IMR-90 (cell line): ENCODE results near the gene NOM1.

ENCODE experiments used
- BHLHE40 ChIP-seq: fragments of 150-350 bp; IDR thresholded peaks from 2 replicates; pipeline ENCODE4 v1.6.1; 2016; ENCODE audit warnings: mild to moderate bottlenecking, low read depth, low read length
- CEBPB ChIP-seq: IDR thresholded peaks from 2 replicates; pipeline ENCODE4 v1.6.1; 2012; ENCODE audit warnings: low read depth, low read length, improper control_type of control experiment
- CHD1 ChIP-seq: IDR thresholded peaks from 2 replicates; pipeline ENCODE4 v1.6.1; 2012; ENCODE audit warnings: low read depth, low read length, improper control_type of control experiment
- FOS ChIP-seq: fragments of 150-350 bp; IDR thresholded peaks from 2 replicates; pipeline ENCODE4 v1.6.1; 2016; ENCODE audit warnings: low read depth, low read length
- MAFK ChIP-seq: IDR thresholded peaks from 2 replicates; pipeline ENCODE4 v1.6.1; 2012; ENCODE audit warnings: low read depth, low read length, improper control_type of control experiment
- MXI1 ChIP-seq: IDR thresholded peaks from 2 replicates; pipeline ENCODE4 v1.6.1; 2012; ENCODE audit warnings: low read depth, mild to moderate bottlenecking, low read length, moderate library complexity, borderline replicate concordance
- NFE2L2 ChIP-seq: fragments of 150-350 bp; IDR thresholded peaks from 2 replicates; pipeline ENCODE4 v1.6.1; 2016; ENCODE audit warnings: low read depth, mild to moderate bottlenecking, low read length
- POLR2A ChIP-seq: IDR thresholded peaks from 2 replicates; pipeline ENCODE4 v1.6.1; 2012; ENCODE audit warnings: mild to moderate bottlenecking, low read depth, low read length
- RAD21 ChIP-seq: IDR thresholded peaks from 2 replicates; pipeline ENCODE4 v1.6.1; 2012; ENCODE audit warnings: low read length, improper control_type of control experiment
- RCOR1 ChIP-seq: IDR thresholded peaks from 2 replicates; pipeline ENCODE4 v1.6.1; 2012; ENCODE audit warnings: mild to moderate bottlenecking, low read length, improper control_type of control experiment; ENCODE audit not compliant: insufficient replicate concordance
- RFX5 ChIP-seq: IDR thresholded peaks from 2 replicates; pipeline ENCODE4 v1.8.0; 2012; ENCODE audit warnings: low read depth, mild to moderate bottlenecking, low read length, moderate library complexity
- SMC3 ChIP-seq: fragments of 150-350 bp; IDR thresholded peaks from 2 replicates; pipeline ENCODE4 v1.6.1; 2016; ENCODE audit warnings: low read depth, mild to moderate bottlenecking, antibody characterized with exemption, low read length, moderate library complexity
- TF ChIP-seq, protein P1 (sequence below): conservative IDR thresholded peaks from 2 replicates; pipeline ENCODE4 v1.5.1; 2012; ENCODE audit warnings: mild to moderate bottlenecking, low read depth, low read length, improper control_type of control experiment
- TF ChIP-seq, protein P2 (sequence below): fragments of 150-350 bp; IDR thresholded peaks from 2 replicates; pipeline ENCODE4 v1.6.1; 2016; ENCODE audit warnings: low read depth, mild to moderate bottlenecking, low read length, moderate library complexity, borderline replicate concordance

DNA sequence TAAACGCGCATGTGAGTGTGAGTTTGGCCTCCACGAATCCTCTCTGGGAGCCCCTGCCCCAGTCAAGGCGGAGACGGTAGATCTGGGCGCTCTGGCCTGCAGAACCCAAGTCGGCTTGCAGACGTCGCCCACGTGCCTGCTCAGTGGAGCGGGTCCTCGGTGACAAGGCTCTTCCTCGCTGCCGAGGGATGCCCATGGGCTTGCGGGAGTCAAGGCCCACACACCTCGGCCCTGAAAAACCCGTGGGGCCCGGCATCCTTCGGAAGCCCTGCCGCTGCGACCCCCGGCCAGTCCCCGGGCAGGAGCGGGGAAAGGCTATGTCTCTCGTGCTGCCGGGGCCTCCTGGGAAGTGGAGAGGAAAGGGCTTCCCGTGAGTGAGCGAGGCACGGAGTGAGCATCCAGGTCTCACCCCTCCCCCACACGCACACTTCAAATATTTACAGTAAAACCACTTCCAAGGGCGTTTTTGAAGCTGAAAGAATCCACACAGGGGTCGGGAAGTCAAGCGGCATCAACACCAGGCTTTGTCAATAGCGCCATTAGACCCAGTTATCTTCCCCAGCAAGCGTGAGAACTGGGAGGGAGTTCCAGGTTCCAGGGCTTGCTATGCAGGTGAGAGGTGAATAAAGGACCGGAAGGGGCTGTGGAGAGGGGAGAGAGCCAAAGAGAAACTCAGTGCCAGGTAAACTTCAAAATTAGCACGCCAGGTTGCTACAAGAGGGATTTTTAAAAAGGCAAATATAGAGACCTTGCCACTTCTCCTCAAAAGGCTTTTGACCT lies 62.0 kb downstream of the NOM1 start:
- TF ChIP-seq POLR2A: no peak
- TF ChIP-seq, protein P1, sequence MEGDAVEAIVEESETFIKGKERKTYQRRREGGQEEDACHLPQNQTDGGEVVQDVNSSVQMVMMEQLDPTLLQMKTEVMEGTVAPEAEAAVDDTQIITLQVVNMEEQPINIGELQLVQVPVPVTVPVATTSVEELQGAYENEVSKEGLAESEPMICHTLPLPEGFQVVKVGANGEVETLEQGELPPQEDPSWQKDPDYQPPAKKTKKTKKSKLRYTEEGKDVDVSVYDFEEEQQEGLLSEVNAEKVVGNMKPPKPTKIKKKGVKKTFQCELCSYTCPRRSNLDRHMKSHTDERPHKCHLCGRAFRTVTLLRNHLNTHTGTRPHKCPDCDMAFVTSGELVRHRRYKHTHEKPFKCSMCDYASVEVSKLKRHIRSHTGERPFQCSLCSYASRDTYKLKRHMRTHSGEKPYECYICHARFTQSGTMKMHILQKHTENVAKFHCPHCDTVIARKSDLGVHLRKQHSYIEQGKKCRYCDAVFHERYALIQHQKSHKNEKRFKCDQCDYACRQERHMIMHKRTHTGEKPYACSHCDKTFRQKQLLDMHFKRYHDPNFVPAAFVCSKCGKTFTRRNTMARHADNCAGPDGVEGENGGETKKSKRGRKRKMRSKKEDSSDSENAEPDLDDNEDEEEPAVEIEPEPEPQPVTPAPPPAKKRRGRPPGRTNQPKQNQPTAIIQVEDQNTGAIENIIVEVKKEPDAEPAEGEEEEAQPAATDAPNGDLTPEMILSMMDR: no peak
- no peak for TF ChIP-seq FOS
- TF ChIP-seq, protein P2, sequence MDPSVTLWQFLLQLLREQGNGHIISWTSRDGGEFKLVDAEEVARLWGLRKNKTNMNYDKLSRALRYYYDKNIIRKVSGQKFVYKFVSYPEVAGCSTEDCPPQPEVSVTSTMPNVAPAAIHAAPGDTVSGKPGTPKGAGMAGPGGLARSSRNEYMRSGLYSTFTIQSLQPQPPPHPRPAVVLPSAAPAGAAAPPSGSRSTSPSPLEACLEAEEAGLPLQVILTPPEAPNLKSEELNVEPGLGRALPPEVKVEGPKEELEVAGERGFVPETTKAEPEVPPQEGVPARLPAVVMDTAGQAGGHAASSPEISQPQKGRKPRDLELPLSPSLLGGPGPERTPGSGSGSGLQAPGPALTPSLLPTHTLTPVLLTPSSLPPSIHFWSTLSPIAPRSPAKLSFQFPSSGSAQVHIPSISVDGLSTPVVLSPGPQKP: no peak
- no peak for TF ChIP-seq BHLHE40
- no peak for TF ChIP-seq CHD1
- TF ChIP-seq RAD21: no peak
- no peak for TF ChIP-seq MXI1
- no peak for TF ChIP-seq RFX5
- TF ChIP-seq CEBPB: no peak
- TF ChIP-seq MAFK: no peak
- no peak for TF ChIP-seq SMC3
- TF ChIP-seq NFE2L2: no peak
- TF ChIP-seq RCOR1: no peak
